ENCODE results near the gene KCNAB1.

The KCNAB1 gene

GRCh38 chr3:156352728-156353127 is 232.3 kb downstream of the KCNAB1 start:
- Histone ChIP-seq H3F3A (ENCODE audit: insufficient read depth, low read length) (no peaks in the 10 kb centered on the region), H3K36me3 (ENCODE audit: insufficient read depth, low read length) (no peaks in the 10 kb centered on the region), H2AFZ (ENCODE audit: low read length) (no peak overlapping the region), H3K9ac (ENCODE audit: low read length) (no peak overlapping the region), H3K27me3 (ENCODE audit: insufficient read depth, low read length) (no peaks in the 10 kb centered on the region), H3K4me2 (ENCODE audit: low read length) (no peak overlapping the region), H3K27ac (ENCODE audit: low read depth, low read length, poor library complexity, severe bottlenecking) (no peak overlapping the region), H3K9me2 (ENCODE audit: low read depth, low read length) (no peaks in the 10 kb centered on the region), H3K79me2 (ENCODE audit: insufficient read depth, low read length) (no peaks in the 10 kb centered on the region), H4K20me1 (ENCODE audit: insufficient read depth, low read length) (no peaks in the 10 kb centered on the region), H3K9me3 (ENCODE audit: low read length) (no peaks in the 10 kb centered on the region), H3K4me1 (ENCODE audit: insufficient read depth, low read length, severe bottlenecking) (peaks cover 20% of the 10 kb centered on the region), H3K4me3 (ENCODE audit: low read depth, low read length, poor library complexity, severe bottlenecking) (no peak overlapping the region)
- no peak for TF ChIP-seq EZH2 (IDR thresholded peaks at IDR 0.05; ENCODE audit: borderline replicate concordance, low read length)
- TF ChIP-seq, protein P1, sequence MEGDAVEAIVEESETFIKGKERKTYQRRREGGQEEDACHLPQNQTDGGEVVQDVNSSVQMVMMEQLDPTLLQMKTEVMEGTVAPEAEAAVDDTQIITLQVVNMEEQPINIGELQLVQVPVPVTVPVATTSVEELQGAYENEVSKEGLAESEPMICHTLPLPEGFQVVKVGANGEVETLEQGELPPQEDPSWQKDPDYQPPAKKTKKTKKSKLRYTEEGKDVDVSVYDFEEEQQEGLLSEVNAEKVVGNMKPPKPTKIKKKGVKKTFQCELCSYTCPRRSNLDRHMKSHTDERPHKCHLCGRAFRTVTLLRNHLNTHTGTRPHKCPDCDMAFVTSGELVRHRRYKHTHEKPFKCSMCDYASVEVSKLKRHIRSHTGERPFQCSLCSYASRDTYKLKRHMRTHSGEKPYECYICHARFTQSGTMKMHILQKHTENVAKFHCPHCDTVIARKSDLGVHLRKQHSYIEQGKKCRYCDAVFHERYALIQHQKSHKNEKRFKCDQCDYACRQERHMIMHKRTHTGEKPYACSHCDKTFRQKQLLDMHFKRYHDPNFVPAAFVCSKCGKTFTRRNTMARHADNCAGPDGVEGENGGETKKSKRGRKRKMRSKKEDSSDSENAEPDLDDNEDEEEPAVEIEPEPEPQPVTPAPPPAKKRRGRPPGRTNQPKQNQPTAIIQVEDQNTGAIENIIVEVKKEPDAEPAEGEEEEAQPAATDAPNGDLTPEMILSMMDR (IDR thresholded peaks at IDR 0.05; ENCODE audit: low read length) = no peak

GRCh38 chr3:156353563-156353962 is 233.2 kb downstream of the KCNAB1 start:
- Histone ChIP-seq H3K27ac (ENCODE audit: low read depth, low read length, poor library complexity, severe bottlenecking) (no peak overlapping the region), H3F3A (ENCODE audit: insufficient read depth, low read length) (no peaks in the 10 kb centered on the region), H3K9me2 (ENCODE audit: low read depth, low read length) (no peaks in the 10 kb centered on the region), H3K27me3 (ENCODE audit: insufficient read depth, low read length) (no peaks in the 10 kb centered on the region), H3K4me2 (ENCODE audit: low read length) (no peak overlapping the region), H3K9ac (ENCODE audit: low read length) (no peak overlapping the region), H4K20me1 (ENCODE audit: insufficient read depth, low read length) (no peaks in the 10 kb centered on the region), H3K9me3 (ENCODE audit: low read length) (no peaks in the 10 kb centered on the region), H2AFZ (ENCODE audit: low read length) (no peak overlapping the region), H3K4me1 (ENCODE audit: insufficient read depth, low read length, severe bottlenecking) (peaks cover 26% of the 10 kb centered on the region), H3K4me3 (ENCODE audit: low read depth, low read length, poor library complexity, severe bottlenecking) (no peak overlapping the region), H3K79me2 (ENCODE audit: insufficient read depth, low read length) (no peaks in the 10 kb centered on the region), H3K36me3 (ENCODE audit: insufficient read depth, low read length) (no peaks in the 10 kb centered on the region)
- TF ChIP-seq, protein P1 (IDR thresholded peaks at IDR 0.05; ENCODE audit: low read length) = no peak
- no peak for TF ChIP-seq EZH2 (IDR thresholded peaks at IDR 0.05; ENCODE audit: borderline replicate concordance, low read length)

DNA sequence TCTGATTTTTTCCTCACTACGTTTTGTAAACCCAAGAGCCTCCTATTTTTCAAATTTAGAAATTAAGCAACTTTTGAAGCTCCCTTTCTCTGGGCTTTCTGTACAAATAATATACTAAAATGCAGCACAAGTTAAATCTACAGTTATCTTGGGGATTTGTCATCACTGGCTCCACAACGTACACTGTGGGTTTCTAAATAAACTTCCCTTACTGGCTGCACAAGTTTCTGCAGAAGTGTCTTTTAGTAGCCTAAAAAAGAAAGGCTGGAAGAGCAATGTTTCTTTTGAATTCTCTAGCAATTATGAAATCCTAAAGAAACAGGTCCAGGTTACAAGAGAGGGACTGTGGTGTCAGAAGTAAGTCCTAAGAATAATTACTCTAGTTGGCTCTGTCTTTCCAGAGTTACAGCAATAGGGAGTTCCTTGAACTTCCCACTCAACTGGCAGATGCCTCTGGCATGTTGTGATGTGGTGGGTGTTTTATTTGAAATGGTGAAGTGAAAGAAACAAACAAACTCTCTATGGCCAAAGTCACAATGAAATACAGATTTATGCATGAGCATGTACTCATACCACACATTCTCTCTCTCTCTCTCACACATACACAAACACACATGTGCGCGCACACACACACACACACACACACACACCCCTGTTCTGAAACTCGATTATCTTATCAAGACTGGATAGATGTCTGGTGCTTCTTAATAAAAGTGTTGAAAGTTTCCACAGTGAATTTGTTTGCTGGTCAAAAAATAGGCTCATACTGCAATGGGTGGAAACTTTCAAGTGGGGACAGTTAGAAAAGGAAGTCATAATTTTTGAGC is 236.4 kb downstream of the KCNAB1 start:
- H3K4me1 ChIP-seq (ENCODE audit: insufficient read depth, low read length, severe bottlenecking) = peaks cover 23% of the 10 kb centered on the region
- H3K9me3 ChIP-seq (ENCODE audit: low read length) = no peaks in the 10 kb centered on the region
- no peaks in the 10 kb centered on the region for H4K20me1 ChIP-seq (ENCODE audit: insufficient read depth, low read length)
- H3K9me2 ChIP-seq (ENCODE audit: low read depth, low read length) = no peaks in the 10 kb centered on the region
- peak overlapping the region; percentile 32 for H3K4me2 ChIP-seq (ENCODE audit: low read length)
- H3K9ac ChIP-seq (ENCODE audit: low read length) = peak overlapping the region; percentile 29; the same call in 1 of the 2 replicates
- peak overlapping the region; percentile 80 for H3K27ac ChIP-seq (ENCODE audit: low read depth, low read length, poor library complexity, severe bottlenecking)
- no peak overlapping the region for H2AFZ ChIP-seq (ENCODE audit: low read length)
- no peak overlapping the region for H3K4me3 ChIP-seq (ENCODE audit: low read depth, low read length, poor library complexity, severe bottlenecking)
- no peaks in the 10 kb centered on the region for H3F3A ChIP-seq (ENCODE audit: insufficient read depth, low read length)
- H3K27me3 ChIP-seq (ENCODE audit: insufficient read depth, low read length) = no peaks in the 10 kb centered on the region
- TF ChIP-seq EZH2 (IDR thresholded peaks at IDR 0.05; ENCODE audit: borderline replicate concordance, low read length) = no peak
- TF ChIP-seq, protein P1 (IDR thresholded peaks at IDR 0.05; ENCODE audit: low read length) = no peak
- no peaks in the 10 kb centered on the region for H3K79me2 ChIP-seq (ENCODE audit: insufficient read depth, low read length)
- H3K36me3 ChIP-seq (ENCODE audit: insufficient read depth, low read length) = no peaks in the 10 kb centered on the region
